ENCODE data around the gene MYH11.
A peak's percentile ranks its signal among the peaks of the same experiment; 100 is the strongest.

The MYH11 gene

DNA sequence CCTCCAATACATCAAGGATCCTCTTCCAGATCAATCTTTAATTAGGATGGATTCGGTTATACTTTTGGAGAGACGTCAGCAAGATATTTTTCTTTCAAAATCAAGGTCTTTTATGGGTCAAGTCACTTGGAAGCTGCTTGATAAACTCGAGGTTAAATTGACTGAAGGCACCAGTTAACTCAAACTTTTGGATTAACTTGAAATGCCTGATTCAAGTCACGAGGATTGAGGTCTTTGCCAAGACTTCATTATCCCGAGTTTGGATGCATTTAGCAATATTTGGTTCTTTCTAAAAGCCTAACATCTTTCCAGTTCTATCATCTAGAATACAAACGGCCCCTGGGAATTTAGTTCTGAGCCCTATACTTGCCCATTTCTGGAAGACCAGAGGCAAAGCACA is 82.9 kb downstream of the MYH11 start:
- no peak for DNase-seq

DNA sequence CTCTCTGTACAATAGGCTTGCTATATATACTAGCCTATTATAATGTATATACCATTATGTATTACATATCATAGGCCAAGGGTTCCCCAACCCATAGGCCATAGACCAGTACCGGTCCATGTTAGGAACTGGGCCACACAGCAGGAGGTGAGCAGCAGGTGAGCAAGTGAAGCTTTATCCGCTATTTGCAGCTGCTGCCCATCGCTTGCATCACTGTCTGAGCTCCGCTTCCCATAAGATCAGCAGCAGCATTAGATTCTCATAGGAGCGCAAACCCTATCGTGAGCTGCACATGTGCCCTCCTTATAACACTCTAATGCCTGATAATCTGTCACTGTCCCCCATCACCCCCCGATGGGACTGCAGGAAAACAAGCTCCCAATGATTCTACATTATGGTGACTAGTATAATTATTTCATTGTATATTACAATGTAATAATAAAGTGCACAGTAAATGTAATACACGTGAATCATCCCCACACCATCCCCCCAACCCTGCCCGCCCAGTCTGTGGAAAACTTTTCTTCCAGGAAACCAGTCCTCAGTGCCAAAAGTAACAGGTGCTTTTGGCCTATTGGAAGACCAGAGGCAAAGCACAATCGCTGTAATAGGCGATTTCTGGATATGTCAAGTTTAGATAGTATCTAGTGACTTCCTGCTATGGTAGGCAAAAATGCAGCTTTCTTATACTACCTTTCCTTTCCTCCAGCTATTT is 84.1 kb downstream of the MYH11 start:
- no peak for DNase-seq

DNA sequence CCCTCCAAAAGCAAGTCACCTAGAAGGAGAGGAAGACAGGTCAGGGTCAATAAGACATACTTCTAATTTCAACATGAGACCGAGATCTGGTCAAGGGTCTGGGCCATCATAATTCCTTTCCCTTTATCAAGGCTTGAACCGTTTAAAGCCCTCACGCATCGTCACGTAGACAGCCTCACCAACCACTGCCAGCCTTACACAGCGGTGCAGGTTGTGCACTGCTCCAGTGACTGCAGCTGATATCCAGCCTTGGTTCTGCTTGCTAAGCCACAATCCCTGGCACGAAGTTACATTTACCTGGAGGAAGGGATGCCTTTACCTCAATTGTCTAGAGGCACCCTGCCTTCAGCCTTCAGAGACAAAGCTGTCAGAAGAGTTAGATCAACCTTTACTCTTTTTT is 85.1 kb downstream of the MYH11 start:
- DNase-seq: no peak

DNA sequence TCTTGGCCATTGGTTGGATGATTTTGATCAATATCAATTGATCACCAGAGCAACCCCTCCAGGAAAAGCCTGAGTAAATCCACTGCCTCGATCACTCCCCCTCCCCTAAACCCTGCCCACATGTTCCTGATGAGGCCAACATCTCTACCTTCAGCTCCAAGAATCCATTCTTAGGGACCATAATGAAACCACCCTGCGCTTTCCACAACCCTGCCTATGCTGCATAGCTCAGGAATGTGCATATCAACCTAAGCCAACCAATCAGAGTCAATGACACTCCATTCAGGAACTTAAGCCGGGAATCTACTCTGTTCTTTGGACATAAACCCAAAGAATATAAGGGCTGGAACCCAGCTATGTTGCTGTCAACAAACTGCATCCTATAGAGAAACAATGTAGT is 86.3 kb downstream of the MYH11 start:
- no peak for DNase-seq

DNA sequence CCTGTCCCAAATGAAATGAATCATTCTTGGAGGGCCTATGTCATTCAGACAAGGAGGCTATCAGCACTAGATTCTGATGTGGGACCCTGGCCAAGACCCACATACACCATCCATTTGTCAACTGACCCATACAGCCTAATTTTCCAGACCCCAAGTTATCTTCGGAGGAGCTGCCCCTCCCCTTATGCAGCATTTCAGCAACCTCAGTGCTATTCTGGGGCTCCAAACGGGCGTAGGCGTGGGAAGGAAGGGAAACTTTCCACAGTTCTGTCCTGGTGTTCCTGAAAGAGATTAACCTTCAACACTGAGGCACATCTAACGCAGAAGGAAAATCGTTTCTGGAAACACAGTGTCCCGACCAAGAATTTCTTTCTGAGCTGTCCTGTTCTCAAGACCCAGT is 86.7 kb downstream of the MYH11 start:
- DNase-seq: no peak

DNA sequence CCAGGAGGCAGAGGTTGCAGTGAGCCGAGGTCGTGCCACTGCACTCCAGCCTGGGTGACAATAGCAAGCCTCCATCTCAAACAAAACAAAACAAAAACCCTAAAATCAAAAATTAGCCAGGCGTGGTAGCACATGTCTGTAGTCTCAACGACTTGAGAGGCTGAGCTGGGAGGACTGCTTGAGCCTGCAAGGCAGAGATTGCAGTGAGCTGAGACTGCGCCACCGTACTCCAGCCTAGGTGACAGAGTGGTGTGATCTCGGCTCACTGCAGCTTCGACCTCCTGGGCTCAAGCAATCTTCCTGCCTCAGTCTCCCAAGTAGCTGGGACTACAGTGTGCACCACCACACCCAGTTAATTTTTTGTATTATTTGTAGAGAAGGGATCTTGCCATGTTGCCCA is 87.6 kb downstream of the MYH11 start:
- DNase-seq: no peak

DNA sequence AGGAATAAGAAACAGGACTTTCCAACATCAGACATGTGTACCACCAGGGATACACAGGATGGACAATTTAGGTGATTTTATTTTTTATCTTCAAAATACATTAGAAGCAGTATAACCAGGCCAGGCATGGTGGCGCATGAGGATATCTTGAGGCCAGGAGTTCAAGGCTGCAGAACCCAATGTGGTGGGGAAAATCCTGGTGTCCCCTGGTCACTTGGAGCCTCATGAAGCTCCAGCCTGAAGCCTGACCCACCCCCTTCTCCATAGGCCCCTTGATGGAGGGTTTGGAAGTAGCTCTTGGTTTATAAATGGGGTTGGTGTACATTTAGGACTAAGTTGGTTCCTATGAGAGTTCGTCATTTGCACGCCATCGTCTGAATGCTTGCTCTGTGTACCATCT is 88.6 kb downstream of the MYH11 start:
- no peak for DNase-seq

DNA sequence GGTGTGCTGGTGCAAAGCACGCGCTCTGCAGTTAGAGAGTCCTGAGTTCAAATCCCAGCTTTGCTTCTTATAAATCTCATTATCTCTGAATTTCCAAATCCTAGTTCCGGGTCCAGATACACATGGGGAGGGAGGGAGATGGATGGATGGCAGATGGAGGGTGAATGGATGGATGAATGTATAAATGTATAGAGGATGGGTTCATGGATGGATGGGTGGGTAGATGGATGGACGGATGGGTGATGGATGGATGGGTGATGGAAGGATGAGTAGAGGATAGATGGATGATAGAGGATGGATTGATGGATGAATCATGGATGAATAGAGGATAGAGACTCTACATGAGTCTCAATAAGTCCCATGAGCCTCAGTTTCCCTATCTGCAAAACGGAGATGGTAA is 89.9 kb downstream of the MYH11 start:
- no peak for DNase-seq

DNA sequence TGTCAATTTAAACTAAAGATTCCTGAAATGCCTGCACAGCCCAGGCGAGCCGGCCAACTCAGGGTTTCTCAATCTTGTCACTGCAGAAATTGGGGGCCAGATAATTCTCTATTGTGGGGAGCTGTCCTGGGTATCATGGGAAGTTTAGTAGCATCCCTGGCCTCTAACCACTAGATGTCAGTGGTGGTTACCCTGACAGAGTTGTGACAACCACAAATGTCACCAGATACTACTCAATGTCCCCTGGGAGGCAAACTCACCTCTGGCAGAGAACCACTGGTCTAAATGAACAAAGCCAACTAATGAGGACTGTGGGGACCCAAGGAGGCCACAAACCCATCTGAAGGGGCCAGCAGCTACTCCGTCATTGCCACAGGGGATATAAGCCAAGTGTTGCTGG is 90.9 kb downstream of the MYH11 start:
- peak; percentile 43 for DNase-seq

DNA sequence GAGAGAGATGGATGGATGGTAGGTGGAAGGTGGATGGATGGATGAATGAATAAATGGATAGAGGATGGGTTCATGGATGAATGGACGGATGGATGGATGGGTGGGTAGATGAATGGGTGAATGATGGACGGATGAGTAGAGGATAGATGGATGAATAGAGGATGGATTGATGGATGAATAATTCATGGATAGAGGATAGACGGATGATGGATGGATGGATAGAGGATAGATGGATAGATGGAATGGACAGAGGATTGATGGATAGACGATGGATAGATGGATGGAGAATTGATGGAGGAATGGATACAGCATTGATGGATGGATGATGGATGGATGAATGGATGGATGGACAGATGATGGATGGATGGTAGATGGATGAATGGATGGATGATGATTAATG is 91.7 kb downstream of the MYH11 start:
- no peak for DNase-seq

DNA sequence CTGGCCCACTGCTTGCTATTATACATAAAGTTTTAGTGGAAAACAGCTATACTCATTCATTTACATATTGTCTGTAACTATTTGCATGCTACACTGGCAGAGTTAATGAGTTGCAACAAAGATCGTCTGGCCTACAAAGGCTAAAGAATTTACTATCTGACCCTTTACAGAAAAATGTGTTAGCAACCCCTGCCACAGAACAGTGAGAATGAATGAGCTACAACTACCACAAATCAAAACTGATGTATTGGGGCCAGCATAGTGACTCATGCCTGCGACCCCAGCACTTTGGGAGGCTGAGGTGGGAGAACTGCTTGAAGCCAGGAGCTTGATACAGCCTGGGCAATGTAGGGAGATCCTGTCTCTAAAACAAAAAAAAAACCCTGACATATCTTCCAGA is 92.7 kb downstream of the MYH11 start:
- no peak for DNase-seq

DNA sequence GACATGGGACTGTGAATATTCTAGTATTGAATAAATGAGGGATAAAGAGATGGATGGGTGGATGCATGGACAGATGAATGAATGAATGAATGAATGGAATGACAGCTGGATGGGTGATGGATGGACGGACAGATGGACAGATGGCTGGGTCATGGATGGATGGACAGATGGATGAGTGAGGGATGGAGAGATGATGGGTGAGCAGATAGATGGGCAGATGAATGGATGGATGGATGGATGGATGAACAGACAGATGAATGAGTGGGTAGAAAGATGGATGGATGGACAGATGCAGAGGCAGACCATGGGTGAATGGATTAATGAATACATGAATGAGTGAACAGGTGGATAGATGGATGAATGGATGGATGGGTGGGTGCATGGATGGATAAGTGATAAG is 96.7 kb downstream of the MYH11 start:
- no peak for DNase-seq

DNA sequence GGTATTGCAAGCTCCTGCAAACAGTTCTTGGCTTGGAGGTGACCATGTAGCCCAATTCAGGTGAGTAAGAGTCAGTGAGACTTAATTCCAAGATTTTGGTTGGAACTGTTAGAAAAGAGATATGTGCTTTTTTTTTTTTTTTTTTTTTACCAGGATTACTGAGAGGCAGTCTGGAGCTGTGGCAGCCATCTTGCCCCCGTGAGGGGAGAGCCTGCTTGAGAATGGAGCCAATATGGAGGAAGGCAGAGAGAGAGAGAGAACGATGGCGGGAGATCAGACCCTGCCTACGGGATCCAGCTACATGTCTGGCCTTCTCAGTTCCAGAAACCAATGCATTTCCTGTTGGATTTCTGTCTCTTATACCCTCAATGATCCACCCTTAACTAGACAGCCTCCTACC is 97.8 kb downstream of the MYH11 start:
- no peak for DNase-seq

DNA sequence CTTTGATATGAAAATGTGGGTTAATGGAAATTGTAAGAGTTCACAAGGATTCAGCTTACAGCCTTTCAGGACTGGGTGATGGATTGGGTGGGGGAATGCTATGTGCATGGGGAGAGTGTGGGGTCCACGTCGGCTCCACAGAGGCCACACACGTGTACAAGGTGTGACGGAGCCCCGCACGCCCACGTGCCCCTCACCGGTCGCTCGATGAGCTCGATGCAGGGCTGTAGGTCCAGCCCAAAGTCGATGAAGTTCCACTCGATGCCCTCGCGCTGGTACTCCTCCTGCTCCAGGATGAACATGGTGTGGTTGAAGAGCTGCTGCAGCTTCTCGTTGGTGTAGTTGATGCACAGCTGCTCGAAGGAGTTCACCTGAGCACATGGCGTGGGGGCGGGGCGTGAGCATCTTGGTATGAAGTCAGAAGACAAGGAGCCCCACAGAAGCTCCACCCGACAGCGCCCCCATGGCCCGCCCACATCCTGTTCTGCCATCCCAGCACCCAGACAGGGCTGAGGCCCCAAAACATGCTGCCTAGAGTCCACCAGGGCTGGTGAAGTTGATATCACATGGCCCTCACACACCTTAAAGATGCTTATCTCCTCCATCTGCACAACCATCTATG is 99.1 kb downstream of the MYH11 start:
- no peak for DNase-seq

DNA sequence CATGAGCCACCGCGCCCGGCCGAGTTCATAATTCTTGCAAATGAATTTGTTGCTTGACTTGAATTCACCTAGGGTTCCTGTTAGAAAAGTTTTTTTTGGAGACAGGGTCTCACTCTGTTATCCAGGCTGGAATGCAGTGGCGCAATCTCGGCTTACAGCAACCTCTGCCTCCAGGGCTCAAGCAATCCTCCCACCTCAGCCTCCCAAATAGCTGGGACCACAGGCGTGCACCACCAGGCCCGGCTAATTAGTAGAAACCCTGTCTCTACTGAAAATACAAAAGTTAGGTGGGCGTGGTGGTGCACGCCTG is 99.8 kb downstream of the MYH11 start:
- DNase-seq: no peak

DNA sequence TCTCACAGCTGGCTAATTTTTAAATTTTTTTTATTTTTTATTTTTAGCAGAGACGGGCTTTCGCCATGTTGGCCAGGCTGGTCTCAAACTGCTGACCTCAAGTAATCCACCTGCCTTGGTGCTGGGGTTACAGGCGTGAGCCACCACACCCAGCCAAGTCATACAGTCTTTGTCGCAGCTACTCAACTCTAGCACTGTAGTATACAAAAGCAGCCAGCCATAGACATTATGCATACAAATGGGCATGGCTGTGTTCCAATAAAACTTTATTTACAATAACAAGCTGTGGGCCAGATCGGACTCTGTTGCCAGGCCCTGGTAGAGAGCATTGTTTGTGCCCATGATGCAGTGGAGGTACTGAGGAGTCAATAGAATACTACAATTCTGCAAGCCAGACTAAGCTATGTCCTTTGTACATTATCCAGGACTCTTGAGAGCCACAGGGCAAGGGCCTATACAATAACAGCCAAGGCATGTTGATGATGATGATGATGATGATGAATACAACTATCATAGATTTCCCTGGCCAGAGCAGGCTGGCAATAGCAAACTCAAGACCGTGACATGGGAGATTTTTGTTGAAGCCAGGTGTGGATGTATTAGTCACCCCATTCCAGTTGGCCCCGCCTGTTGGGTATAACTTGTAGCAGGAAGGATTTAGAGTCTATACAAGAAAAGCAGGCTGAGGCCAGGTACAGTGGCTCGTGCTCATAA is 101.8 kb downstream of the MYH11 start:
- DNase-seq: no peak

DNA sequence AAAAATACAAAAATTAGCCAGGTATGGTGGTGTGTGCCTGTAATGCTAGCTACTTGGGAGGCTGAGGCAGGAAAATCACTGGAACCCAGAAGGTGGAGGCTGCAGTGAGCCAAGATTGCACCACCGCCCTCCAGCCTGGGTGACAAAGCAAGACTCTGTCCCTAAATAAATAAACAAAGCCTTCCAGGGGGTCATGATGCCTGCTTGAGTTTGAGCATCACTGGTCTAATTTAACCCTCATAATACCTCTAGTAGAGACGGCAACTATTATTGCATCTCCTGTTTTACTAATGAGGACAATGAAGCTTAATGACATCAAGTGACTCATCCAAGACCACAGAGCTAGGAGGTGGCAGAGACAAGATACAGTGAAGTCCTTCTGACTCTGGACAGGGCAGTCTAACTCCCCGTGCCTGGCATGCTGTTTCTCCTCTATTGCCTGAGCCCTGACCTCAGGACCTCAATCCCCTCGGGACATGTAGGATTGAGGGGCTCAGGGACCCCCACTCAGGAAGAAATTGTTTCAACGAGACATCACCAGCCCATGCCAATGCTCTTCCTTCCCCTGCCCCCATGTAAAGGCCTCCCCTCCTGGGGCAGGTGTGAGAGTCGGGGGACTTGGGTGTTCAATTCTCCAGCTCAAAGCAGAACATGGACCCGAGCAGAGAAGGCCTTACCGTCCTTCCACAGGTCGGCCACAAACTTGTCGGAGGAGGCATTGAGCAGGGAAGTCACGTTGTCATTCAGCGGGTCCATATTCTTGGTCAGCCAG is 103.9 kb downstream of the MYH11 start:
- no peak for DNase-seq

DNA sequence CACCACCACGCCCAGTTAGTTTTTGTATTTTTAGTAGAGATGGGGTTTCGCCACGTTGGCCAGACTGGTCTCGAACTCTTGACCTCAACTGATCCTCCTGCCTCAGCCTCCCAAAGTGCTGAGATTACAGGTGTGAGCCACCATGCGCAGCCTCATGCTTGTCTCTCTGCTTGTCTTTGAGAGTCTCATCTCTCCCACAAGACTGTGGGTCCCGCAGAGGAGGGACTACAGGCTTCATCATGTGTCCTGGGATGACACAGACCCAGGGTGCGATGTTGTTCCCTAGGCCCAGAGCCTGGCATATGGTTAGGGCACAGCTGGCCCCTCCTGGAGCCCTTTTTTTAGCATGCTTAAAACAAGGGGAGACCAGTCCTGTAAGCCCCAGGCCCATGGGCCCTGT is 104.9 kb downstream of the MYH11 start:
- no peak for DNase-seq

DNA sequence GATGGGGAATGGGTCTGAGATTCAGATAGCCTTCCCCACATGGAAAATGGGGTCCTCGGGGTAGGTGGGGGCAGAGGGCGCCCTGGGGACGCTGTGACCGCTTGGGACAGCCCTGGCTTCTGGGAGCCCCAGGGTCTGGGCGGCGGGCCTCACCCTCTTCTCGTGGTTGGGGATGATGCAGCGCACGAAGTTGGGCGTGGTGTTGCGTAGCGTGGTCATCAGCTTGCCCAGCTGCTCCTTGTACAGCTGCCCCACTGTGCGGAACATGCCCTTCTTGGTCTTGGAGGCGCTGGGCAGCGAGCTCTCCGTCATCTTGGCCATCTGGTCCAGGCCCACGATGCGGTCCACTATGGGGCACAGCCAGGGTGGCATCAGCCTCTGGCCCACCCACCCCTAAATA is 106.8 kb downstream of the MYH11 start:
- DNase-seq: no peak

DNA sequence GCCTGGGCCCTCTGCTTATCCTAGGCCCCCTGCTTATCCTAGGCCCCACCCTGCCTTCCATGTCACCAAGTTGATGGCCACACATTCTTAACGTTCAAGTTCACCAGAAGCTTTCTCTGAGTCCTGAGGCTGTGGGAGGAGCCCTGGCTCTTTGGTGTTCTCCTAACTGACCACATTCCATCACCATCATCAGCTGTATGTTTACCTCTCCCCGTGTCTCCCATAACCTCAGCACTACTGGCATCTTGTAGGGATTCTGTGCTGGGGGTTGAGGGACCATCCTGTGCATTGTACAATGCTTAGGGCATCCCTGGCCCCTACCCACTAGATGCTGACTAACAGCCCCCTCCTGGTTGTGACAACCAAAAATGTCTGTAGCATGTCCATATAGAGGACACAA is 107.5 kb downstream of the MYH11 start:
- DNase-seq: no peak

DNA sequence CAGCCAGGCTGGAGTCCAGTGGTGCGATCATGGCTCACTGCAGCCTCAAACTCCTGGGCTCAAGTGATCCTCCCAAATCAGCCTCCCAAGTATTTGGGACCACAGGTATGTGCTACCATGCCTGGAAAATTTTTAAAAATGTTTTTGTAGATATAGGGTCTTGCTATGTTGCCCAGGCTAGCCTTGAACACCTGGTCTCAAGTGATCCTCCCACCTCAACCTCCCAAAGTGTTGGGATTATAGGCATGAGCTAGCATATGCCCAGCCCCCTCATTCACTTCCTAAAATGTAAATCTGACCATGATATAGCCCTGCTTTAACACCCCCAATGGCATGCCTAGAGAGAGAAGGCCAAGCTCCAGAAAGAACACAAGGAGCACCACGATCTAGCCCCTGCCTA is 108.2 kb downstream of the MYH11 start:
- no peak for DNase-seq

DNA sequence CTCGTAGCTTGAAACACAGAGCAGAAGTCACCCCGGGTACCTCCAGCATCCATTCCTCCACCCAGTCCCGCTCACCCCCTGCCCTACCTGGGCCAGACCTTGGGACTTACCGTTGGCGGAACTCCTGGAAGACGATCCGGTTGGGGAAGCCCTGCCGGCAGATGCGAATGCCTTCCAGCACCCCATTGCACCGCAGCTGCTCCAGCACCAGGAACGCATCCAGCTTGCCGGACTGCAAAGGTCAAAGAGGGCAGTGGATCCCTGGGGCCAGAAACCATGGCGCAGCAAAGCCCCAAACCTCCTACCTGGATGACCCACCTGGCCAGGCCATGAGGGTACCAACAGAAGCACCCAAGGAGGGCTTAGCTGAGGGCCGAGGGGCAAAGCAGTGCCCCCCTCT is 108.9 kb downstream of the MYH11 start:
- DNase-seq: no peak

DNA sequence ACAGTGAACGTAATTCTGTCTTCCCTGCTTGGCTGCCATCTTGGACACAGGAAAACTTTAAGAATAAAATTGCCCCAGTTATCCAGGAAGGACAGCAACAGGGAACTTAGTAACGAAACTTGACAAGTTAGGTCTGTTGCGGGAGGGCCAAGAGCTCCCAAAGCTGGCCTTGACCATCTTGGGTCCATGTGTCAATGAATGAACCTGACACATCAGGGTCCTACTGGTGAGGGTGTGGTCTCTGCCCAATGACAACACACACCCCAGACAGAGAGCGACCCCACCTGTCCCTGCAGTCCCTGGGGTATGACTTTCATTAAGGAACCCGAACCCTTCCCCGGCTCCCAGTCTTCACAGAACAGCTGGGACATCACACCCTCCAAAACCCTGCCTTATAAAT is 110.5 kb downstream of the MYH11 start:
- no peak for DNase-seq

DNA sequence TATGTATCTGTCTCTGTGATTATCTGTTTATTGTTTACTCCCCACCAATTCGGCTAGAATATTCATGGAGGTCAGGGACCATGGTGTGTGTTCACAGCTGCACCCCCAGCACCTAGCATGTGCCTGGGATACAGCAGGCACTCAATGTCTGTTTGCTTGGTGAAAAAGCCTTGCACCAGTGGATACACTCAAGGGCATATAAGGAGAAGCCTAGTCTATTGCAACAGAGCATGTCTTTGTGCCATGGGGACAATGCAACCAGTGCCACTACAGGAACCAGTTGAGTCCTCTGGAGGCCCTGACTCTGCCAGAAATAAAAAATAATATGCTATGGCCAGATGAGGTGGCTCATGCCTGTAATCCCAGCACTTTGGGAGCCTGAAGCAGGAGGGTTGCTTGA is 113.2 kb downstream of the MYH11 start:
- no peak for DNase-seq
